ENCODE data around the gene PLP2. TPM values are rescaled to one million over a fixed set of nuclear protein-coding genes. Genes with fewer than 3 reads are reported as not detected.

PLP2 gene
- total RNA-seq, 1 donor from 2014 or later, result 37.8 TPM

DNA sequence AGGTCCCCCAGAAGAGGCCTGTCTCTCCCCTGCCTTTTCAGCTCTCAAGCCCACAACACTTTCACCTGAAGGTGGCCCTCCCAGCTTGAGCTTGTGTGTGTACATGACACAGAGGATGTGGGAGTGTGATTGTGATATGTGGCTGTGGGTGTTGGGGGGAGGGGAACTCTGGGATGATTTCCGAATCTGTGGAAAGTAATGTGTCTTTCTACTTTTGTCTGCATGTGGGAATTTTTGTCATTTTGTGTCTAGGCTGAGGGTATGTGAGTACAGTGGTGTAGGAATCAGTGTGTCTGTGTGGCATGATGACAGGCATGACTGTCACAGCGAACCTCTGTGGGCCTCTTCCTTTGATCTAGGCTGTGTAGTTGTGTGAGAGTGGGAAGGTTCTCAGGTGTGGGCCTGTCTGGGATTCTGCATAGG lies 21.9 kb downstream of the PLP2 start:
- no peak overlapping the region for H3K4me3 Mint-ChIP-seq
- TF ChIP-seq, protein P1, sequence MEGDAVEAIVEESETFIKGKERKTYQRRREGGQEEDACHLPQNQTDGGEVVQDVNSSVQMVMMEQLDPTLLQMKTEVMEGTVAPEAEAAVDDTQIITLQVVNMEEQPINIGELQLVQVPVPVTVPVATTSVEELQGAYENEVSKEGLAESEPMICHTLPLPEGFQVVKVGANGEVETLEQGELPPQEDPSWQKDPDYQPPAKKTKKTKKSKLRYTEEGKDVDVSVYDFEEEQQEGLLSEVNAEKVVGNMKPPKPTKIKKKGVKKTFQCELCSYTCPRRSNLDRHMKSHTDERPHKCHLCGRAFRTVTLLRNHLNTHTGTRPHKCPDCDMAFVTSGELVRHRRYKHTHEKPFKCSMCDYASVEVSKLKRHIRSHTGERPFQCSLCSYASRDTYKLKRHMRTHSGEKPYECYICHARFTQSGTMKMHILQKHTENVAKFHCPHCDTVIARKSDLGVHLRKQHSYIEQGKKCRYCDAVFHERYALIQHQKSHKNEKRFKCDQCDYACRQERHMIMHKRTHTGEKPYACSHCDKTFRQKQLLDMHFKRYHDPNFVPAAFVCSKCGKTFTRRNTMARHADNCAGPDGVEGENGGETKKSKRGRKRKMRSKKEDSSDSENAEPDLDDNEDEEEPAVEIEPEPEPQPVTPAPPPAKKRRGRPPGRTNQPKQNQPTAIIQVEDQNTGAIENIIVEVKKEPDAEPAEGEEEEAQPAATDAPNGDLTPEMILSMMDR (IDR thresholded peaks at IDR 0.05; ENCODE audit: unreplicated experiment), result no peak
- H3K9me3 Mint-ChIP-seq, result peaks cover 31% of the 10 kb centered on the region
- H3K36me3 Mint-ChIP-seq, result no peaks in the 10 kb centered on the region
- H3K27ac Mint-ChIP-seq, result no peak overlapping the region
- peaks cover 11% of the 10 kb centered on the region for H3K4me1 Mint-ChIP-seq
- no peak for DNase-seq (ENCODE audit: low spot score in 2 of 2, unreplicated experiment in 2 of 2)
- peaks cover 16% of the 10 kb centered on the region for H3K27me3 Mint-ChIP-seq (ENCODE audit: low read depth)

DNA sequence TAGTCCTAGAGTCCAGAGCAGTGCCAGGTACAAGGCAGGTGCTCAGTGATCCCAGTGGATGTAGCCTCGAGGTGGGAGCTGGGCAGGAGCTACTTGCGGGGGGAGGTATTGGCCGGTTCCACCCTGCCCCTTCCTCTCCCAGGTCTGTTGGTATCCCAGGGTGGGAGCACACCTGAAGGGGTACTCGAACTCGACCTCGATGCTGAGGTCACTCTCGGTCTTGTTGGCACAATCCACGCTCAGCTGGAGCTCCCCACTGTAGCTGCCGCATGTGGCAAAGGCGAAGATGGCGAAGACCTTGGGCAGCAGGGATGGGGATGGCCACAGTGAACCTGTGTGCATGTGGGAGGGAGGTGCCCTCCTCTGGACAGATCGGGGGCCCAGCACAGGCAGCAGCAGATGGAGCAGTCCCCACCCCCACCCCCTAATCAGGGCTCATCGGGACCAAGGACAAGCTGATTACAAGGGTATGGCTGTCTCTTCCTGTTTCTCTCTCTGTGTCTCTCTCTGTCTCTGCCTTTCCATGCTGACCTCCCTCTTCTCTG lies 25.9 kb downstream of the PLP2 start:
- H3K4me3 Mint-ChIP-seq, result no peak overlapping the region
- TF ChIP-seq, protein P1 (IDR thresholded peaks at IDR 0.05; ENCODE audit: unreplicated experiment), result no peak
- peaks cover 26% of the 10 kb centered on the region for H3K9me3 Mint-ChIP-seq

DNA sequence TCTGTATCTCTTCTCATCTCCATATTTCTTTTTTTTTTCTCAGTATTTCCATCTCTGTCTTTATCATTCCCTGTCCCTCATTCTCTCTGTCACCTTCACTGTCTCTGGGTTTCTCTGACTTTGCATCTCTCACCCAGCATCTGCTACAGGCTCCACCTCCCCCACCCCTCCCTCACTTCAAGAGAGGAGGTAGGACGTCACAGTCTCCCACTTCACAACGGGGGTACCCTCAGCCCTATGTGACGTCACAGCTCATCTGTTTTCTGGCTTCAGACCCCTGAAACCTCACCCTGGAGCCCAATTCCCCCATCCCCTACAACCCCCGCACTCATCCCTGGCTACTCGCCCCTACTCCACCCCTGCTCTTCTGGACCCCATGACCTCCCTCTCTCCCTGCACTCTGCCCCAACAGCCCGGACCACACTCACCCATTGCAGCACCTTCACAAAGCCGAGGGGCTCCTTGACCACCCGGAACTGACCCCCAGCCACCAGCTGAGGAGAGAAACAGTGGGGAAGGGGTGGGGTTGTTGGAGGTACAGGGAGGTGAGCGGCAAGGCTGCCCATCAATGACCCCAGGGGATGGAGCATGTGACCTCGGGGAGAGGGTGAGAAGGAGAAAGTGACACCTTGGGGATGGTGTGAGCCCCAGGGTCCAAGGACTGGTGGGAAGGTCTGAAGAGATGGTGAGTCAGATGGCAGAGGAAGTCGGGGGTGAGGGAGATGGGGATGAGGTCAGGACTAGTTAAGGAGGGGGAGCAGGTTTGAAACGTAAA lies 27.0 kb downstream of the PLP2 start:
- Mint-ChIP-seq H3K9me3 (peaks cover 28% of the 10 kb centered on the region), H3K27ac (no peak overlapping the region), H3K4me3 (no peak overlapping the region), H3K4me1 (peaks cover 5% of the 10 kb centered on the region), H3K27me3 (ENCODE audit: low read depth) (peaks cover 27% of the 10 kb centered on the region), H3K36me3 (no peaks in the 10 kb centered on the region)
- no peak for DNase-seq (ENCODE audit: low spot score in 2 of 2, unreplicated experiment in 2 of 2)
- TF ChIP-seq, protein P1 (IDR thresholded peaks at IDR 0.05; ENCODE audit: unreplicated experiment), result no peak

More for the DNA sequence above, 25.9 kb downstream of the PLP2 start:
- no peak overlapping the region for H3K27ac Mint-ChIP-seq
- peaks cover 5% of the 10 kb centered on the region for H3K4me1 Mint-ChIP-seq
- no peak for DNase-seq (ENCODE audit: low spot score in 2 of 2, unreplicated experiment in 2 of 2)
- H3K36me3 Mint-ChIP-seq, result no peaks in the 10 kb centered on the region
- peaks cover 24% of the 10 kb centered on the region for H3K27me3 Mint-ChIP-seq (ENCODE audit: low read depth)

DNA sequence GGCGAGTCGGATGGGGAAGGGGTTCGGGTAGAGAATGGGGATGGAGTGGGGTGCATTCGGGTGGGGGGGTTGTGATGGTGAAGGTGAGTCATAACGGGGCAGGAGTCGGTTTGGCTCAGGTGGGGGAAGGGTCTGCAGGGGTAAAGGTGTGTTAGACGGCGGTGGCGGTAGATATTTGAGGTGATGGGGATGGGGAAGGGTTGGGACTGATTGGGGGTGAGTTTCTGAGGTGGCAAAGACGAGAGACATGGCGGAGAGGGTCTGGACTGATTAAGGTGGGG lies 27.6 kb downstream of the PLP2 start:
- Mint-ChIP-seq H3K4me1 (peaks cover 5% of the 10 kb centered on the region), H3K27ac (no peak overlapping the region), H3K4me3 (no peak overlapping the region), H3K27me3 (ENCODE audit: low read depth) (peaks cover 28% of the 10 kb centered on the region), H3K9me3 (peaks cover 27% of the 10 kb centered on the region), H3K36me3 (no peaks in the 10 kb centered on the region)
- TF ChIP-seq, protein P1 (IDR thresholded peaks at IDR 0.05; ENCODE audit: unreplicated experiment), result no peak
- DNase-seq (ENCODE audit: low spot score in 2 of 2, unreplicated experiment in 2 of 2), result no peak

DNA sequence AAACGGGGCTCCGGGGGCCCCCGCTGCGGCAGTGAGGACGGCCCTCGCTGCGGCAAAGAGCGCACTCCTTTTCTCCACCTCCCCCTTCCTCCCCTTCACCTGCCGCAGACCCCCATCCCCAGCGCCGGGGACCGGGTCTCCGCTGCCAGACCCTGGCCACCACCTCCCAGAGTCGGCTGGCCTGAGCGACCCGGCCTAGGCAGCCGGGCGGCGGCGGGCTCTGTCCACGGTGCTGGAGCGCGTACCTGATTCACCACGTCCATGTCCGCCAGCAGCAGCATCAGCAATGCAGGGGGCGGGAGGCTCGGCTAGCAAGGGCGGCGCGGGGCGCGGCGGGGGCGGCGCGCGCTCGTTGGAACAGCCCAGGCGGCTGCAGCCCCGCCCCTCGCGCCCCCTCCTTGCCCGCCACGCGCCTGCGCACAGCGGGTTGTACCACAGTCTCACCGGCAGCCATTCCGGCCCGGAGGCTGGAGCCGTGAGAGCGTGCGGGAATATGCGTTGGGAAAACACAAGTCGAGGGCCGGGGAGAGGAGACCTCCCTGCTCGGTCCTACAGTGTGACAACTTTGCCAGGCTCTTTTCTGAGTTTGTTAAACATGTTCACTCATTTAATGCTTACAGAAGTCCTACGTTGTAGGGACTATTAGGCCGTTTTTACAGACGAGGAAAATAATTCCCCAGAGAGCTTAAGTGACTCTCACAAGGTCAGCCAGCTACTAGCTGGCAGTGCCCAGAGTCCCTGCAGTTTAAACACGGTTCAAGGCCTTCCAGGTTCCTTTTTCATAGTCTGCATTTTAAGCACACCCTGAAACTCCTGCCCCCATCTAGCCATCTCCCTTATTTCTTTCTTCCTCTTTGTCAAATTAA lies 28.4 kb downstream of the PLP2 start, which contains the start of gene SYP:
SYP (minus strand) TSS at position 288 of the 866 bp plus-strand sequence; CDS start at position 281, 7 bp downstream.
- no peak within 1 kb of the TSS for H3K4me3 Mint-ChIP-seq
- DNase-seq (ENCODE audit: low spot score in 2 of 2, unreplicated experiment in 2 of 2), result peak; percentile 86 to 91
- peaks cover 5% of the 10 kb centered on the region for H3K4me1 Mint-ChIP-seq
- peaks cover 28% of the 10 kb centered on the region for H3K27me3 Mint-ChIP-seq (ENCODE audit: low read depth)
- no peaks in the 10 kb centered on the region for H3K36me3 Mint-ChIP-seq
- TF ChIP-seq, protein P1 (IDR thresholded peaks at IDR 0.05; ENCODE audit: unreplicated experiment), result no peak
- H3K27ac Mint-ChIP-seq, result no peak within 1 kb of the TSS
- H3K9me3 Mint-ChIP-seq, result peaks cover 25% of the 10 kb centered on the region

Measured in mesothelial cell of epicardium (in vitro differentiated cells).